Loucy (cell line): Measurements from ENCODE around the gene CTIF.

Experiments used
- H2AFZ ChIP-seq: fragments of 200-600 bp; sonication (generic); 2 replicates; pipeline ENCODE4 v1.6.0; 2016; ENCODE audit warnings: antibody characterized with exemption, mild to moderate bottlenecking, low read length, moderate library complexity
- H3F3A ChIP-seq: fragments of 200-600 bp; 2 replicates; pipeline ENCODE4 v1.6.0; 2016; ENCODE audit warnings: antibody characterized with exemption, low read depth, mild to moderate bottlenecking
- H3K27me3 ChIP-seq: fragments of 200-600 bp; sonication (generic); 2 replicates; pipeline ENCODE4 v1.6.1; 2014; ENCODE audit warnings: low read length, mild to moderate bottlenecking; ENCODE audit not compliant: insufficient read depth, poor library complexity, severe bottlenecking
- H3K36me3 ChIP-seq: fragments of 200-600 bp; sonication (generic); 2 replicates; pipeline ENCODE4 v1.6.1; 2016; ENCODE audit warnings: low read length; ENCODE audit not compliant: insufficient read depth
- H3K4me1 ChIP-seq: fragments of 200-600 bp; sonication (generic); 2 replicates; pipeline ENCODE4 v1.5.1; 2014; ENCODE audit warnings: low read length, mild to moderate bottlenecking; ENCODE audit not compliant: insufficient read depth, poor library complexity, severe bottlenecking
- H3K4me2 ChIP-seq: fragments of 200-600 bp; sonication (generic); 2 replicates; pipeline ENCODE4 v1.6.0; 2014; ENCODE audit warnings: antibody characterized with exemption, low read length, low read depth, mild to moderate bottlenecking; ENCODE audit not compliant: poor library complexity, severe bottlenecking
- H3K4me3 ChIP-seq: fragments of 200-600 bp; sonication (generic); 2 replicates; pipeline ENCODE4 v1.5.1; 2014; ENCODE audit warnings: low read length, mild to moderate bottlenecking, mixed read lengths; ENCODE audit not compliant: poor library complexity, severe bottlenecking
- H3K79me2 ChIP-seq: fragments of 200-600 bp; sonication (generic); 2 replicates; pipeline ENCODE4 v1.6.1; 2014; ENCODE audit warnings: low read length; ENCODE audit not compliant: insufficient read depth
- H3K9ac ChIP-seq: fragments of 200-600 bp; sonication (generic); 2 replicates; pipeline ENCODE4 v1.6.0; 2014; ENCODE audit warnings: mild to moderate bottlenecking, low read depth, low read length, moderate library complexity; ENCODE audit not compliant: poor library complexity, severe bottlenecking
- H3K9me2 ChIP-seq: fragments of 200-600 bp; sonication (generic); replicated peaks from 2 replicates; pipeline ENCODE4 v1.6.1; 2016; ENCODE audit warnings: low read depth, low read length, mixed read lengths
- H3K9me3 ChIP-seq: fragments of 200-600 bp; sonication (generic); 2 replicates; pipeline ENCODE4 v1.6.1; 2014; ENCODE audit warnings: mild to moderate bottlenecking, antibody characterized with exemption, low read length, low read depth; ENCODE audit not compliant: insufficient read depth
- H4K20me1 ChIP-seq: fragments of 200-600 bp; sonication (generic); 2 replicates; pipeline ENCODE4 v1.6.0; 2014; ENCODE audit warnings: antibody characterized with exemption, low read length, mild to moderate bottlenecking; ENCODE audit not compliant: insufficient read depth, poor library complexity, severe bottlenecking
- CTCF ChIP-seq: fragments of 200-600 bp; sonication (generic); conservative IDR thresholded peaks from 2 replicates; pipeline ENCODE4 v1.5.1; 2014; ENCODE audit warnings: mild to moderate bottlenecking, antibody characterized with exemption, low read length
- EZH2phosphoT487 ChIP-seq: fragments of 200-600 bp; IDR thresholded peaks from 2 replicates; pipeline ENCODE4 v1.6.1; 2018; ENCODE audit warnings: antibody characterized with exemption, mild to moderate bottlenecking, moderate library complexity, borderline replicate concordance

The CTIF gene

GRCh38 chr18:48836806-48837615 is 298.2 kb downstream of the CTIF start:
- no peaks in the 10 kb centered on the region for H3K9me3 ChIP-seq
- H3K4me1 ChIP-seq, result peaks cover 36% of the 10 kb centered on the region
- H3K36me3 ChIP-seq, result no peaks in the 10 kb centered on the region
- H3K9me2 ChIP-seq, result no peaks in the 10 kb centered on the region
- no peak overlapping the region for H3K4me2 ChIP-seq
- H3K27me3 ChIP-seq, result no peaks in the 10 kb centered on the region
- H2AFZ ChIP-seq, result no peak overlapping the region
- no peaks in the 10 kb centered on the region for H3K79me2 ChIP-seq
- H3F3A ChIP-seq, result no peaks in the 10 kb centered on the region
- no peak overlapping the region for H3K4me3 ChIP-seq
- H3K9ac ChIP-seq, result no peak overlapping the region
- H4K20me1 ChIP-seq, result no peaks in the 10 kb centered on the region
- no peak for TF ChIP-seq EZH2phosphoT487

- H2AFZ ChIP-seq, result no peak overlapping the region
- no peaks in the 10 kb centered on the region for H3K79me2 ChIP-seq
- no peaks in the 10 kb centered on the region for H3K27me3 ChIP-seq
- no peak overlapping the region for H3K4me2 ChIP-seq
- no peaks in the 10 kb centered on the region for H3F3A ChIP-seq
- no peak overlapping the region for H3K9ac ChIP-seq
- TF ChIP-seq EZH2phosphoT487 (no peak), CTCF (no peak)
- no peaks in the 10 kb centered on the region for H3K9me3 ChIP-seq
- H4K20me1 ChIP-seq, result no peaks in the 10 kb centered on the region
- no peaks in the 10 kb centered on the region for H3K36me3 ChIP-seq
- H3K9me2 ChIP-seq, result no peaks in the 10 kb centered on the region
- no peak overlapping the region for H3K4me3 ChIP-seq
- H3K4me1 ChIP-seq, result peaks cover 37% of the 10 kb centered on the region
Observed at GRCh38 chr18:48837676-48838075, 298.8 kb downstream of the CTIF start.

- Histone ChIP-seq H4K20me1 (no peaks in the 10 kb centered on the region), H3K9me3 (no peaks in the 10 kb centered on the region), H3K9me2 (no peaks in the 10 kb centered on the region), H3K36me3 (no peaks in the 10 kb centered on the region), H3K27me3 (no peaks in the 10 kb centered on the region), H3F3A (no peaks in the 10 kb centered on the region), H3K79me2 (no peaks in the 10 kb centered on the region), H3K4me3 (no peak overlapping the region), H2AFZ (no peak overlapping the region), H3K4me2 (no peak overlapping the region), H3K9ac (no peak overlapping the region), H3K4me1 (peaks cover 37% of the 10 kb centered on the region)
- TF ChIP-seq CTCF, result no peak
- TF ChIP-seq EZH2phosphoT487, result no peak
Observed at GRCh38 chr18:48838166-48838775, 299.4 kb downstream of the CTIF start.
